Measurements from ENCODE around the gene PRKCQ. TPM values are rescaled to one million over a fixed set of nuclear protein-coding genes. Genes with fewer than 3 reads are reported as not detected.

The PRKCQ gene
- total RNA-seq, 1 donor from 2014 or later, result 0.64 TPM

- ATAC-seq, result no peak
Observed at GRCh38 chr10:6567203-6567703, 12.8 kb downstream of the PRKCQ start.

- ATAC-seq, result no peak
Observed at GRCh38 chr10:6565588-6565987, 14.5 kb downstream of the PRKCQ start.

- ATAC-seq, result no peak
Observed at GRCh38 chr10:6564367-6564766, 15.7 kb downstream of the PRKCQ start.

GRCh38 chr10:6563731-6564130 is 16.3 kb downstream of the PRKCQ start:
- ATAC-seq, result no peak

GRCh38 chr10:6563075-6563474 is 17.0 kb downstream of the PRKCQ start:
- ATAC-seq, result no peak

- no peak for ATAC-seq
Observed at GRCh38 chr10:6562221-6562620, 17.9 kb downstream of the PRKCQ start.

- ATAC-seq, result no peak
Observed at GRCh38 chr10:6561552-6561951, 18.5 kb downstream of the PRKCQ start.

GRCh38 chr10:6558759-6559461 is 21.2 kb downstream of the PRKCQ start:
- ATAC-seq, result no peak

- no peak for ATAC-seq
Observed at GRCh38 chr10:6558272-6558671, 21.8 kb downstream of the PRKCQ start.

GRCh38 chr10:6553937-6554336 is 26.1 kb downstream of the PRKCQ start:
- ATAC-seq, result no peak

- ATAC-seq, result no peak
Observed at GRCh38 chr10:6543431-6544005, 36.6 kb downstream of the PRKCQ start.

GRCh38 chr10:6542999-6543430 is 37.1 kb downstream of the PRKCQ start:
- ATAC-seq, result no peak

GRCh38 chr10:6539833-6540232 is 40.2 kb downstream of the PRKCQ start:
- no peak for ATAC-seq

- no peak for ATAC-seq
Observed at GRCh38 chr10:6537770-6538169, 42.3 kb downstream of the PRKCQ start.

- no peak for ATAC-seq
Observed at GRCh38 chr10:6536102-6536501, 44.0 kb downstream of the PRKCQ start.

- no peak for ATAC-seq
Observed at GRCh38 chr10:6535156-6535764, 44.8 kb downstream of the PRKCQ start.

GRCh38 chr10:6532321-6532720 is 47.8 kb downstream of the PRKCQ start:
- ATAC-seq, result no peak

GRCh38 chr10:6530966-6531365 is 49.1 kb downstream of the PRKCQ start:
- no peak for ATAC-seq

GRCh38 chr10:6530211-6530840 is 49.8 kb downstream of the PRKCQ start:
- no peak for ATAC-seq

GRCh38 chr10:6528198-6528950 is 51.7 kb downstream of the PRKCQ start:
- ATAC-seq, result peak; percentile 43

GRCh38 chr10:6525599-6526165 is 54.4 kb downstream of the PRKCQ start:
- no peak for ATAC-seq

GRCh38 chr10:6522230-6522629 is 57.8 kb downstream of the PRKCQ start:
- ATAC-seq, result peak; percentile 52
